ELF-1 (cell line): ENCODE results near the gene MIA2.
"Not testable (repeated sequence)": the region's sequence is repeated elsewhere in the genome, so short reads cannot be mapped to it uniquely, and the experiment has no call there.

Experiments
- DNase-seq: peaks from one replicate; pipeline ENCODE4 v3.0.0-alpha.2; 2016; ENCODE audit warnings: low read depth, low spot score

The MIA2 gene

DNA sequence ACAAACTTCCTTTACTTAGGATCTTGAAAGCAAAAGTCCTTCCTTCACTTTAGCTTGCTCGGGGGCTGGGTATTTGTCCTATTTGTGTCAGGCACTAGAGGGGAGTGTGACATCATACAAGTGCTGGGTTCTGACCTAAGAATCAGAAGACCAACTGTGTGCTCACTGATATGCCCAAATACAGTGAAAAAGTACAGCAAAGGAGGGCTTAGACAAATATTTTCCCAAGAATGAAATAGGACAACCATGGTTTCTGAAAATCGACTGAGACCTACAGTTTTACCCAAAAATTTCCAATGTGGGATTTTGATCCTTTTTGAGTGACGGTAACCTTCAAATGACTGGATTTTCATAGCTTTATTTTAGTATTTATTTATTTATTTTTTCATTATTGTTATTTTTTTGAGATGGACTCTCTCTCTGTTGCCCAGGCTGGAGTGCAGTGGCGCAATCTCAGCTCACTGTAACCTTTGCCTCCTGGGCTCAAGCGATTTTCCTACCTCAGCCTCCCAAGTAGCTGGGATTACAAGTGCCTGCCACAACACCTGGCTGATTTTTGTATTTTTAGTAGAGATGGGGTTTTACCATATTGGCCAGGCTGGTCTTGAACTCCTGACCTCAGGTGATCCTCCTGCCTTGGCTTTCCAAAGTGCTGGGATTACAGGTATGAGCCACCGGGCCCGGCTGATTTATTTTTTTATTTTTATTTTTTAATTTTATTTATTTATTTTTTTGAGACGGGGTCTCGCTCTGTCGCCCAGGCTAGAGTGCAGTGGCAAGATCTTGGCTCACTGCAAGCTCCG lies 1.8 kb upstream of the MIA2 start:
- DNase-seq: peak; percentile 41

GRCh38 chr14:39232554-39233415 lies 930 bp upstream of the MIA2 start:
- no peak for DNase-seq

DNA sequence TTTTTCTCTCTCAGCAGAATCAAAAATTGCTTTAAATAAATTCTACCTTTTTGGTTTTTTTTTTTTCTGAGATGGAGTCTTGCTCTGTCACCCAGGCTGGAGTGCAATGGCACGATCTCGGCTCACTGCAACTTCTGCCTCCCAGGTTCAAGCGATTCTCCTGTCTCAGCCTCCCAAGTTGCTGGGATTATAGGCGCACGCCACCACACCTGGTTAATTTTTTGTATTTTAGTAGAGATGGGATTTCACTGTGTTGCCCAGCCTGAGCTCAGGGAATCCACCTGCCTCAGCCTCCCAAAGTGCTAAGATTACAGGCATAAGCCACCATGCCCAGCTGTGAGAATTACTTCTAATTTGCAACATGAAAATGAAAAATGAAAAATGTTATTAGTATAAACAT lies 1.3 kb downstream of the MIA2 start:
- not testable (repeated sequence) for DNase-seq

GRCh38 chr14:39235466-39235865 lies 1.8 kb downstream of the MIA2 start:
- not testable (repeated sequence) for DNase-seq

DNA sequence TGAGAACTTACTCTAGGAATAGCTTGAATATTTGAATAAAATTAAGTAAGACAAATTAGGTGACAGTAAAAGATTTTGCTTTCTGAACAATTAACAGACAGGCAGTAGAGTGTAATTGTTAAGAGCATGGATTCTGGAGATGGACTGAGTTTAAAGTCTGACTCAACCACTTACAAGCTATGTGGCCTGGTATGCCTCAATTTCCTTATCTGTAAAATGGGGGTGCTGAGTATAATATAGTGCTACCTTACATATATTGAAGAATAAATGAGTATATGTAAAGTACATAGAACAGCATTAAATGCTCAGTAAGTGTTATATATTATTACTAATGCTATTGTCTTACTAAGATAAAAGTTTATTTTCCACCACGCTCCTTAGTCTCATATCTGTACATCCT lies 7.1 kb downstream of the MIA2 start:
- DNase-seq: no peak

DNA sequence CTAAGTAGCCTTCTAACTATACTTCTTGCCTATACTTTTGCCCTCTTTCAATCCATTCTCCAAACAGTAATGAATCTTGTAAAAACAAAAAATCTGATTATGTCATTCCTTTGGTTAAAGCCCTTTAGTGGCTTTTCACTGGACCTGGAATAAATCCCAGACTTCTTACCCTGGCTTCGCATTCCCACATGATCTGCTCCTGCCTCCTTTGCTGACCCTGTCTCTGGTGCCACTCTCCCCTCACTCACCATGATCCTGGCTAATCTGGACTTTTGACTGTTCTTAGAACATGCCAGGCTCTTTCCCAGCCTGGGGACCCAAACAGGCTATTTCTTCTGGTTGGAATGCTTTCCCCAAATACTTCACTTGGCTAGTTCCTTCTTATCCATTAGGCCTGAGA lies 7.9 kb downstream of the MIA2 start:
- DNase-seq: no peak

- peak; percentile 8 for DNase-seq
Measured at GRCh38 chr14:39243831-39244230, 10.1 kb downstream of the MIA2 start.

GRCh38 chr14:39246618-39247017 lies 12.9 kb downstream of the MIA2 start:
- DNase-seq: no peak

DNA sequence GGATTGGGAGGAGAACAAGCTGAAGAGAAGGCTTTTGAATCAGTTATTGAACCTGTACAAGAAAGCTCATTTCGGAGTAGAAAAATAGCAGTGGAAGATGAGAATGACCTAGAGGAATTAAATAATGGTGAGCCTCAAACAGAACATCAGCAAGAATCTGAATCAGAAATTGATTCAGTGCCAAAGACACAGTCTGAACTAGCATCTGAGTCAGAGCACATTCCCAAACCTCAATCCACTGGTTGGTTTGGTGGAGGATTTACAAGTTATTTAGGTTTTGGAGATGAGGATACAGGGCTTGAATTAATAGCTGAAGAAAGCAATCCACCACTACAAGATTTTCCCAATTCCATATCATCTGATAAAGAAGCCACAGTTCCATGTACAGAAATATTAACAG lies 13.5 kb downstream of the MIA2 start:
- DNase-seq: no peak

GRCh38 chr14:39251547-39251946 lies 17.8 kb downstream of the MIA2 start:
- DNase-seq: no peak

DNA sequence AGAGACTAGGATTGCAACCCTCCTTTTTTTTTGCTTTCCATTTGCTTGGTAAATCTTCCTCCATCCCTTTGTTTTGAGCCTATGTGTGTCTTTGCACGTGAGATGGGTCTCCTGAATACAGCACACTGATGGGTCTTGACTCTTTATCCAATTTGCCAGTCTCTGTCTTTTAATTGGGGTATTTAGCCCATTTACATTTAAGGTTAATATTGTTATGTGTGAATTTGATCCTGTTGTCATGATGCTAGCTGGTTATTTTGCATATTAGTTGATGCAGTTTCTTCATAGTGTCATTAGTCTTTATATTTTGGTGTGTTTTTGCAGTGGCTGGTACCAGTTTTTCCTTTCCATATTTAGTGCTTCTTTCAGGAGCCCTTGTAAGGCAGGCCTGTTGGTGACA lies 23.7 kb downstream of the MIA2 start:
- DNase-seq: not testable (repeated sequence)

DNA sequence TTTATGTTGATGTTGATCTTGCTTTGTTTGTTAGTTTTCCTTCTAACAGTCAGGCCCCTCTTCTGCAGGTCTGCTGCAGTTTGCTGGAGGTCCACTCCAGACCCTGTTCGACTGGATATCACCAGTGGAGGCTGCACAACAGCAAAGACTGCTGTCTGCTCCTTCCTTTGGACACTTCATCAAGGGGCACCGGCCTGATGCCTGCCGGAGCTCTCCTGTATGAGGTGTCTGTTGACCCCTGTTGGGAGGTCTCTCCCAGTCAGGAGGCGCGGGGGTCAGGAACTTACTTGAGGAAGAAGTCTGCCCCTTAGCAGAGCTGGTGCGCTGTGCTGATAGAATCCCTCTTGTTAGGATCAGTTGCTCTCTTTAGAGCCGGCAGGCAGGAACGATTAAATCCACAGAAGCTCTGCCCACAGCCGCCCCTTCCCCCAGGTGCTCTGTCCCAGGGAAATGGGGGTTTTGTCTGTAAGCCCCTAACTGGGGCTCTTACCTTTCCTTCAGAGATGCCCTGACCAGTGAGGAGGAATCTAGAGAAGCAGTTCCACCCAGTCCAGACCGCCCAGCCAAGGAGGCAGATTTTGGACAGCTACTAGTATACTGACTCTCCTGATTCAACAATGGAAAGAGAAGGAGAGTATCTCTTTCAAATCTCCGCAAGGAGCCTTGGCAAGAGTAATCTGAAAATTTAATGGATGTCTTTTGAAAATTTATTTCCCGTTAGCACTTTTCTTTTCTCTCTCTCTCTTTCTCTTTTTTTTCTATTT lies 25.2 kb downstream of the MIA2 start:
- no peak for DNase-seq

DNA sequence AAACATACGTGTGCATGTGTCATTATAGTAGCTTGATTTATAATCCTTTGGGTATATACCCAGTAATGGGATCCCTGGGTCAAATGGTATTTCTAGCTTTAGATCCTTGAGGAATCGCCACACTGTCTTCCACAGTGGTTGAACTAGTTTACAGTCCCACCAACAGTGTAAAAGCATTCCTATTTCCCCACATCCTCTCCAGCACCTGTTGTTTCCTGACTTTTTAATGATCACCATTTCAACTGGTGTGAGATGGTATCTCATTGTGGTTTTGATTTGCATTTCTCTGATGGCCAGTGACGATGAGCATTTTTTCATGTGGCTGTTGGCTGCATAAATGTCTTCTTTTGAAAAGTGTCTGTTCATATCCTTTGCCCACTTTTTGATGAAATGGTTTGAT lies 26.4 kb downstream of the MIA2 start:
- DNase-seq: not testable (repeated sequence)

GRCh38 chr14:39262214-39262613 lies 28.5 kb downstream of the MIA2 start:
- not testable (repeated sequence) for DNase-seq

GRCh38 chr14:39264057-39264456 lies 30.3 kb downstream of the MIA2 start:
- DNase-seq: no peak

DNA sequence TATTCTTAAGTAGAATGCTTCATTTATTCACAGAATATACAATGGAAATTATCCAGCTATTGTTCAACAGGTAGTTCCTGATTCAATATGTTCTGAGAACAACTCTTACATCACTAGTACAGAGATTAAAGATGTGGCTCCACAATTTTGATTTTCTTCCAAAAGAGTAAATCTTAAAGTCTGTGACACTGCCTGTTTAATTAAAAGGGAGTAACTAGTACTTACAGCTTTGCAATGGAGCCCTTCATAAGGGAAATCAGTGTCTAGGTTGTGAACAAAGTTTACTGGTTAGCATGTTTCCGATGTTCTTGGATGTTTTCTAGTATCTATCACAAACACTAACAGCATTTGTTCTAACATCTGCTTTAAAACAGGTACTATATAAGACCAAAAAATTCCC lies 30.8 kb downstream of the MIA2 start:
- DNase-seq: no peak

- DNase-seq: no peak
Measured at GRCh38 chr14:39265033-39265432, 31.3 kb downstream of the MIA2 start.

DNA sequence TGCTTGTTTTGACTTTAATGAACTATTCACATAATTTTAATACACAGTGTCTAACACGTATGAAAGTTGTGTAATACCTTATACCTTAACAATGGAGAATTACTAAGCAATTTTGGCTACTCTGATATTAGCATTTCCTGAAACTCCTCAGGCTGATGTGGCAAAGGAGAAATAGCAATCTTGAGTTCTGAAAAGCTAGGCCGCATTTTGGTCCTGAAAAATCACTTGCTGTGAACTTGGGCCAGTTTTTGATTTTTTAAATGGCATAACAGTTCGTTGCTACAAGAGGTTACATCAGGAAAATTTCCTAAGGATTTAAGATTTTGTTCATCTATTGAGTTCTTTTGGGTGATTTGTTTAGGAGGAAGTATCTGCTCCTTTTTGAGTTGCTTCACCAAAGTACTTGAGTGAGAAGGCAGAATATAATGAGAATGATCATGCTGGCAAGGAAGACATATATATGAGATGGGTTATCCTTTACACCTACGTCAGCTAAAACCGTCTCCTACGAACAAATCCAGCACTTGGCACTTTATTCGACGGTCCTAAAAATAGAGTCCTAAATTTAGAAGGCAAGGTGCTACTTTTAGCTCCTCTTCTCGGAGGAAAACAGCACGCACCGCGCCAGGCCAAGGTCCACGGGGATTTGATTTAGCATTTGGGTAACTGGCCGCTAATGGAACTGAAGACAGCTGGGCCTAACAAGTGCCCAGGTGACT lies 32.2 kb downstream of the MIA2 start:
- no peak for DNase-seq

GRCh38 chr14:39266525-39266870 lies 32.8 kb downstream of the MIA2 start:
- peak; percentile 65 for DNase-seq

- DNase-seq: peak; percentile 88
Measured at GRCh38 chr14:39266871-39267607, 33.3 kb downstream of the MIA2 start.

- no peak for DNase-seq
Measured at GRCh38 chr14:39267608-39268005, 33.9 kb downstream of the MIA2 start.
